DOHH2 (cell line): ENCODE measurements around the gene COX6B1.

Source experiments
- CTCF ChIP-seq: fragments of 200-600 bp; sonication (generic); IDR thresholded peaks from one replicate; pipeline ENCODE4 v1.5.1; 2014; ENCODE audit warnings: antibody characterized with exemption, mild to moderate bottlenecking, low read depth, low read length; ENCODE audit not compliant: poor library complexity, severe bottlenecking
- EZH2phosphoT487 ChIP-seq: fragments of 200-600 bp; sonication (generic); IDR thresholded peaks from 2 replicates; pipeline ENCODE4 v1.6.1; 2017; ENCODE audit warnings: borderline replicate concordance, mild to moderate bottlenecking, antibody characterized with exemption, low read length, moderate library complexity, mixed read lengths

GRCh38 chr19:35645680-35646511, 2.2 kb upstream of the COX6B1 start:
- no peak for TF ChIP-seq CTCF
- no peak for TF ChIP-seq EZH2phosphoT487
